ENCODE measurements around the gene EVPLL. TPM values are rescaled to one million over a fixed set of nuclear protein-coding genes. Genes with fewer than 3 reads are reported as not detected.
"Not testable (repeated sequence)": the region's sequence is repeated elsewhere in the genome, so short reads cannot be mapped to it uniquely, and the experiment has no call there.

The EVPLL gene
- total RNA-seq, 2 experiments from 2014 or later: 0.14 to 0.39 TPM

- Mint-ChIP-seq H3K27ac (no peak overlapping the region), H3K9me3 (no peaks in the 10 kb centered on the region), H3K27me3 (peaks cover 3% of the 10 kb centered on the region), H3K4me1 (peaks cover 2% of the 10 kb centered on the region), H3K4me3 (no peak overlapping the region), H3K36me3 (no peaks in the 10 kb centered on the region)
- DNase-seq: no peak
Measured at GRCh38 chr17:18368946-18369345, 8.6 kb upstream of the EVPLL start.

GRCh38 chr17:18370761-18371160 is 6.8 kb upstream of the EVPLL start:
- no peaks in the 10 kb centered on the region for H3K36me3 Mint-ChIP-seq
- no peak overlapping the region for H3K4me3 Mint-ChIP-seq
- no peaks in the 10 kb centered on the region for H3K9me3 Mint-ChIP-seq
- peaks cover 3% of the 10 kb centered on the region for H3K27me3 Mint-ChIP-seq
- peaks cover 2% of the 10 kb centered on the region for H3K4me1 Mint-ChIP-seq
- H3K27ac Mint-ChIP-seq: no peak overlapping the region
- no peak for DNase-seq

DNA sequence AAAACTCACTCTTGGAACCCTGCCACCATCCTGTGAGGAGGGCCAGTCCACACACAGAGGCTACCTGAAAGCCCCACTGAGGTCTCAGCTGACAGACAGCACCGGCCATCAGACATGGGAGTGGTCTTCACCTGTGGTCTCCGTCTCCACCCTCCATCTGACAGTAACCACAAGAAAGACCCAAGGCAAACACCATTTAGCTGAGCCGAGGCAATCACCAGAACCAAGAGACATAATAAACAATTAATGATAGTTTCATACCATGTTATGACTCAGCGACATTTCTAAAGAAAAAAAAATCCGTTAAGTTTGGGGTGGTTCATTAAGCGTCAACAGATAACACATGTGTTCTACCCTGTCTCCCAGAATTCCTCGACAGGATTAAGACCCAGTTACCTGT is 6.1 kb upstream of the EVPLL start:
- no peak overlapping the region for H3K4me3 Mint-ChIP-seq
- no peak overlapping the region for H3K27ac Mint-ChIP-seq
- no peaks in the 10 kb centered on the region for H3K36me3 Mint-ChIP-seq
- H3K4me1 Mint-ChIP-seq: peaks cover 2% of the 10 kb centered on the region
- H3K9me3 Mint-ChIP-seq: no peaks in the 10 kb centered on the region
- DNase-seq: no peak
- peaks cover 3% of the 10 kb centered on the region for H3K27me3 Mint-ChIP-seq

GRCh38 chr17:18373181-18373580 is 4.4 kb upstream of the EVPLL start:
- DNase-seq: peak; percentile 10
- H3K4me3 Mint-ChIP-seq, H3K27me3 Mint-ChIP-seq, H3K9me3 Mint-ChIP-seq, H3K36me3 Mint-ChIP-seq, H3K4me1 Mint-ChIP-seq, H3K27ac Mint-ChIP-seq: not testable (repeated sequence)

DNA sequence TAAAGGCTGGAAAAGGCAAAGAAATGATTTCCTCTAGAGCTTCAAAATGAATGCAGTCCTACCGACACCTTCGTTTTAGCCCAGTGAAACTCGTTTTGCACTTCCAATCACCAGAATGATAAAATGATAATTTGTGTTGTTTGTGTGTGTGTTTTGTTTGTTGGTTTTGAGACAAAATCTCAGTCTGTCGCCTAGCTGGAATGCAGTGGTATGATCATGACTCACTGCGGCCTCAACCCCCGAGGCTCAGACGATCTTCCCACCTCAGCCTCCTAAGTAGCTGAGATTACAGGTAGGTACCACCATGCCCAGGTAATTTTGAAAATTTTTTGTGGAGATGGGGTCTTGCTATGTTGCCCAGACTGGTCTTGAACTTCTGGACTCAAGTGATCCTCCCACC is 3.4 kb upstream of the EVPLL start:
- peaks cover 3% of the 10 kb centered on the region for H3K27me3 Mint-ChIP-seq
- no peak overlapping the region for H3K4me3 Mint-ChIP-seq
- no peaks in the 10 kb centered on the region for H3K9me3 Mint-ChIP-seq
- H3K36me3 Mint-ChIP-seq: no peaks in the 10 kb centered on the region
- H3K27ac Mint-ChIP-seq: no peak overlapping the region
- DNase-seq: no peak
- peaks cover 2% of the 10 kb centered on the region for H3K4me1 Mint-ChIP-seq

GRCh38 chr17:18378205-18378505 is 577 bp downstream of the EVPLL start:
- Mint-ChIP-seq H3K36me3 (no peaks in the 10 kb centered on the region), H3K4me3 (no peak overlapping the region), H3K27me3 (peaks cover 6% of the 10 kb centered on the region), H3K9me3 (no peaks in the 10 kb centered on the region), H3K27ac (no peak overlapping the region), H3K4me1 (no peaks in the 10 kb centered on the region)
- DNase-seq: no peak

GRCh38 chr17:18378614-18379013 is 1.0 kb downstream of the EVPLL start:
- not testable (repeated sequence) for H3K4me1 Mint-ChIP-seq, H3K27ac Mint-ChIP-seq, H3K27me3 Mint-ChIP-seq, H3K9me3 Mint-ChIP-seq, DNase-seq, H3K36me3 Mint-ChIP-seq, H3K4me3 Mint-ChIP-seq

DNA sequence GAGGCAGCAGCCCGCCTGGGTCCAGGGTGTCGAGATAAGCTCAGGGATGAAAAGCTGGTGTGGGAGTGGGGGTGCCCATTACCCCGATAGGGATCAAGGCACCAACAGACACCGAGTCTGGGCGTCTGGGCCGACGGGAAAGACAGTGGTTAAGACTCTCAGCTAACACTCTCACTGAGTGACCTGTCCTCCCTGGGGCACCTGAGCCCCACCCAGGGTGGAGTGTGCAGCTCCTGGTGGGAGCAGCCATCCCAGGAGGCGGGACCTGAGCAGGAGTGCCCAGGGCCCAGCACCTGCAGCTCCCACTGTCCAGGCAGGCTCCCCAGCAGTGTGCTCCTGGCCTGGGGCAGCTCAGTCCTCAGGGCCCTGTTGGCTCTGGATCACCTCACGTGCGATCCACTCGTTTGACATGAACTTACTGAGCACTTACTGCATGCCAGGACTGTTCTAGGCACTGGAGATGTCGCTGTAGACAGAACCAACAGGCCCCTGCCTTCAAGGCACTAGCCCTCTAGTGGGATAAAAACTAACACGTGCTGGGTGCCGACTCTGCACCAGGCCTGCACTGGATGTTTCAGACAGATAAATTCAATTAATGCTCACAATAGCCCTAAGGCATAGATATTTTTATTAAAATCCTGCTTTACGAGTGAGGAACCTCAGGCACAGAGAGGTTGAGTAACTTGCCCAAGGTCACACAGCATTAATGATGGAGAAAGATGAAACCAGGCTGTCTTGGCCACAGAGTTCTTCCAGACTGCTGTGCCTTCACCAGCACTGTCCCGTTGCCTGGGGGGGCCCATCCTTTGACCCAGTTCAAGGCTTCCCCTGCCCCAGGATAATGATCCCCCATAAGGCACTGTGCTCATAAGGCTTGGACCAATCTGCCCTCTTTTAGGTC is 1.9 kb downstream of the EVPLL start:
- Mint-ChIP-seq H3K36me3 (no peaks in the 10 kb centered on the region), H3K4me3 (no peak overlapping the region), H3K27ac (no peak overlapping the region), H3K27me3 (peaks cover 6% of the 10 kb centered on the region), H3K4me1 (no peaks in the 10 kb centered on the region), H3K9me3 (no peaks in the 10 kb centered on the region)
- DNase-seq: no peak

DNA sequence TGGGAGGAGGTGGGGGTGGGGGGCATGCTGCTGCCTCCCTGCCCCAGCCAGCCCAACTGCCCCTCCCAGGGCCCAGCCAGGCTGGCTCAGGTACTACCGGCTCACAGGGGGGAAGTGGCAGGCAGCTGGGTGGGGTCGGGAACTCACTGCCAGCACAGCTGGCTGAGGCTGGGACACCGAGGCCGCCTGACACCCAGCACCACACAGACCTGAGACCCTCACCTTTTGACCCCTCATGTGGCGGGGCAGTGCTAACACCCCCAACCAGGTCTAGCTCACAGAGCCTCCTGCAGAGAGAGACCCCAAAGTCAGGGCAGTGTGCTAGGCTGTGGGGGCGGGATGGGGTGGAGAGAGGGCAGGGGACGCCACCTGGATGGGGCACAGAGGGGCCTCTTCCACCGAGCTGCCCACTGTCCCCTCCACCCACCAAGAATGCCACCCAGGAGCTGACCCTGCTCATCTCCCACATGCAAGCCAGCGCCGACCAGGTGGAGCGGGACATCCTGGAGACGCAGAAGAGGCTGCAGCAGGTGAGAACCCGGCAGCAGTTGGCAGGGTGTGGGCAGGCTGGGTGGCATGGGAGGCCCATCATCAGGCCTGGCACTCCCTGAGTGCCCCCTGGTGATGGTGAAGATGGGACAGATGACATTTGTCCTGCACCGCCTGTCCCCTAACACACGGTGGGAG is 3.0 kb downstream of the EVPLL start:
- peaks cover 6% of the 10 kb centered on the region for H3K27me3 Mint-ChIP-seq

GRCh38 chr17:18381158-18381952 is 3.8 kb downstream of the EVPLL start:
- Mint-ChIP-seq H3K4me3 (no peak overlapping the region), H3K4me1 (no peaks in the 10 kb centered on the region), H3K36me3 (no peaks in the 10 kb centered on the region)

More for the DNA sequence above, 3.0 kb downstream of the EVPLL start:
- H3K4me1 Mint-ChIP-seq: no peaks in the 10 kb centered on the region
- no peaks in the 10 kb centered on the region for H3K9me3 Mint-ChIP-seq
- no peaks in the 10 kb centered on the region for H3K36me3 Mint-ChIP-seq
- no peak overlapping the region for H3K27ac Mint-ChIP-seq
- DNase-seq: no peak
- no peak overlapping the region for H3K4me3 Mint-ChIP-seq

GRCh38 chr17:18381953-18382245 is 4.3 kb downstream of the EVPLL start:
- H3K4me1 Mint-ChIP-seq: no peaks in the 10 kb centered on the region
- peaks cover 6% of the 10 kb centered on the region for H3K27me3 Mint-ChIP-seq
- H3K36me3 Mint-ChIP-seq: no peaks in the 10 kb centered on the region
- DNase-seq: no peak
- no peak overlapping the region for H3K27ac Mint-ChIP-seq
- no peak overlapping the region for H3K4me3 Mint-ChIP-seq
- no peaks in the 10 kb centered on the region for H3K9me3 Mint-ChIP-seq

More at GRCh38 chr17:18381158-18381952, 3.8 kb downstream of the EVPLL start:
- no peak for DNase-seq
- Mint-ChIP-seq H3K9me3 (no peaks in the 10 kb centered on the region), H3K27ac (no peak overlapping the region), H3K27me3 (peaks cover 6% of the 10 kb centered on the region)

- Mint-ChIP-seq H3K36me3 (no peaks in the 10 kb centered on the region), H3K27ac (no peak overlapping the region), H3K27me3 (peaks cover 6% of the 10 kb centered on the region), H3K4me1 (no peaks in the 10 kb centered on the region), H3K9me3 (no peaks in the 10 kb centered on the region), H3K4me3 (no peak overlapping the region)
- no peak for DNase-seq
Measured at GRCh38 chr17:18382441-18383078, 5.0 kb downstream of the EVPLL start.

DNA sequence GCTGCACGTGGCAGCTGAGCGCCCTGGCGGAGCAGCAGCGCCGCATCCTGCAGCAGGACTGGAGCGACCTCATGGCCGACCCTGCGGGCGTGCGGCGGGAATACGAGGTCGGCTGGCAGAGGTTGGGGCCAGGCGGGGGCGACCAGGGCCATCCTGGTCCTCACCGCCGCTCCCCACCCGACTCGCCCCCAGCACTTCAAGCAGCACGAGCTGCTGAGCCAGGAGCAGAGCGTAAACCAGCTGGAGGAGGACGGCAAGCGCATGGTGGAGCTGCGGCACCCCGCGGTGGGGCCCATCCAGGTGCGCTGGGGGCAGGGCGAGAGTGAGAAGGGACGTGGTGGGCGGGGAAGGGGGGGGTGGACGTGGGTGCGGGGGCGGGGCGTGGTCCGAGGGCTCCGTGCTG is 5.5 kb downstream of the EVPLL start:
- not testable (repeated sequence) for H3K4me1 Mint-ChIP-seq, H3K27ac Mint-ChIP-seq, H3K36me3 Mint-ChIP-seq, H3K27me3 Mint-ChIP-seq, H3K9me3 Mint-ChIP-seq, H3K4me3 Mint-ChIP-seq
- peak; percentile 35 for DNase-seq

DNA sequence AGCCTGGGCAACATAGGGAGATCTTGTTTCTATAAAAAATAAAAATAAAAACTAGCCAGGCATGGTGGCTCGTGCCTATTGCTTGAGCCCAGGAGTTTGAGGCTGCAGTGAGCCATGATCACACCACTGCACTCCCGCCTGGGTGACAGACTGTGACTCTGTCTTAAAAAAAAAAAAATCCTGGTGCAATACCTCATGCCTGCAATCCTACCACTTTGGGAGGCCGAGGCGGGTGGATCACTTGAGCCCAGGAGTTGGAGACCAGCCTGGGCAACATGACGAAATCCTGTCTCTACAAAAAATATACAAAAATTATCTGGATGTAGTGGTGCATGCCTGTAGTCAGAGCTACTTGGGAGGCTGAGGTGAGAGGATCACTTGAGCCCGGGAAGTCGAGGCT is 6.7 kb downstream of the EVPLL start:
- not testable (repeated sequence) for DNase-seq, H3K4me3 Mint-ChIP-seq, H3K9me3 Mint-ChIP-seq, H3K36me3 Mint-ChIP-seq, H3K27ac Mint-ChIP-seq, H3K4me1 Mint-ChIP-seq, H3K27me3 Mint-ChIP-seq

- H3K4me1 Mint-ChIP-seq, H3K27ac Mint-ChIP-seq, H3K27me3 Mint-ChIP-seq, H3K4me3 Mint-ChIP-seq, H3K36me3 Mint-ChIP-seq, DNase-seq, H3K9me3 Mint-ChIP-seq: not testable (repeated sequence)
Measured at GRCh38 chr17:18387583-18387982, 10.0 kb downstream of the EVPLL start.
